ENCODE data around the gene MAML1. TPM values are rescaled to one million over a fixed set of nuclear protein-coding genes. Genes with fewer than 3 reads are reported as not detected.

Gene MAML1
- total RNA-seq, 2 donors from 2014 or later = 26.9 to 28.0 TPM

- H3K36me3 Mint-ChIP-seq (ENCODE audit: insufficient read depth in 2 of 2) = peaks cover 5 to 22% of the 10 kb centered on the region in 2 donors
- peak overlapping the region; percentile 29 for H3K27ac Mint-ChIP-seq
- no peaks in the 10 kb centered on the region for H3K9me3 Mint-ChIP-seq
- DNase-seq (no peak), ATAC-seq (replicated peaks in 1 of 2) (no peak)
- no peak overlapping the region for H3K4me3 Mint-ChIP-seq
- peaks cover 66% of the 10 kb centered on the region for H3K4me1 Mint-ChIP-seq (ENCODE audit: low read depth)
- H3K27me3 Mint-ChIP-seq (ENCODE audit: low read depth) = no peaks in the 10 kb centered on the region
Observed at GRCh38 chr5:179766021-179766725, 33.6 kb downstream of the MAML1 start.

- Mint-ChIP-seq H3K27me3 (ENCODE audit: low read depth) (no peaks in the 10 kb centered on the region), H3K27ac (no peak overlapping the region), H3K9me3 (no peaks in the 10 kb centered on the region), H3K4me3 (no peak overlapping the region), H3K4me1 (ENCODE audit: low read depth) (peaks cover 60% of the 10 kb centered on the region), H3K36me3 (ENCODE audit: insufficient read depth in 2 of 2) (peaks cover 5 to 22% of the 10 kb centered on the region in 2 donors)
- no peak for DNase-seq
- no peak for ATAC-seq (replicated peaks in 1 of 2)
Observed at GRCh38 chr5:179766726-179767455, 34.3 kb downstream of the MAML1 start.

- Mint-ChIP-seq H3K4me1 (ENCODE audit: low read depth) (peaks cover 53% of the 10 kb centered on the region), H3K27ac (no peak overlapping the region), H3K4me3 (no peak overlapping the region), H3K27me3 (ENCODE audit: low read depth) (no peaks in the 10 kb centered on the region), H3K36me3 (ENCODE audit: insufficient read depth in 2 of 2) (peaks cover 5 to 22% of the 10 kb centered on the region in 2 donors), H3K9me3 (no peaks in the 10 kb centered on the region)
- DNase-seq (no peak), ATAC-seq (replicated peaks in 1 of 2) (no peak)
Observed at GRCh38 chr5:179767496-179768100, 35.0 kb downstream of the MAML1 start.

- DNase-seq = peak in 1 of 2 donors; percentile 26
- Mint-ChIP-seq H3K4me1 (ENCODE audit: low read depth) (peaks cover 43% of the 10 kb centered on the region), H3K9me3 (no peaks in the 10 kb centered on the region), H3K4me3 (peak overlapping the region in 1 of 2 donors; percentile 1), H3K27ac (peak overlapping the region; percentile 22), H3K36me3 (ENCODE audit: insufficient read depth in 2 of 2) (peaks cover 5 to 27% of the 10 kb centered on the region in 2 donors), H3K27me3 (ENCODE audit: low read depth) (no peaks in the 10 kb centered on the region)
- peak; percentile 87 to 89 for ATAC-seq (replicated peaks in 1 of 2)
Observed at GRCh38 chr5:179768326-179769085, 35.9 kb downstream of the MAML1 start.

GRCh38 chr5:179769271-179769670 lies 36.6 kb downstream of the MAML1 start:
- ATAC-seq (replicated peaks in 1 of 2) (no peak), DNase-seq (no peak)
- H3K4me1 Mint-ChIP-seq (ENCODE audit: low read depth) = peaks cover 40% of the 10 kb centered on the region
- peaks cover 5 to 32% of the 10 kb centered on the region in 2 donors for H3K36me3 Mint-ChIP-seq (ENCODE audit: insufficient read depth in 2 of 2)
- no peaks in the 10 kb centered on the region for H3K9me3 Mint-ChIP-seq
- H3K27me3 Mint-ChIP-seq (ENCODE audit: low read depth) = no peaks in the 10 kb centered on the region
- no peak overlapping the region for H3K27ac Mint-ChIP-seq
- no peak overlapping the region for H3K4me3 Mint-ChIP-seq

GRCh38 chr5:179769796-179770195 lies 37.2 kb downstream of the MAML1 start:
- H3K4me1 Mint-ChIP-seq (ENCODE audit: low read depth) = peaks cover 36% of the 10 kb centered on the region
- peaks cover 5 to 35% of the 10 kb centered on the region in 2 donors for H3K36me3 Mint-ChIP-seq (ENCODE audit: insufficient read depth in 2 of 2)
- H3K27me3 Mint-ChIP-seq (ENCODE audit: low read depth) = no peaks in the 10 kb centered on the region
- no peaks in the 10 kb centered on the region for H3K9me3 Mint-ChIP-seq
- no peak overlapping the region for H3K27ac Mint-ChIP-seq
- no peak overlapping the region for H3K4me3 Mint-ChIP-seq
- ATAC-seq (replicated peaks in 1 of 2) (no peak), DNase-seq (no peak)

GRCh38 chr5:179771311-179771895 lies 38.8 kb downstream of the MAML1 start:
- no peak overlapping the region for H3K27ac Mint-ChIP-seq
- H3K4me1 Mint-ChIP-seq (ENCODE audit: low read depth) = peaks cover 20% of the 10 kb centered on the region
- no peaks in the 10 kb centered on the region for H3K9me3 Mint-ChIP-seq
- ATAC-seq (replicated peaks in 1 of 2) (no peak), DNase-seq (no peak)
- peaks cover 5 to 28% of the 10 kb centered on the region in 2 donors for H3K36me3 Mint-ChIP-seq (ENCODE audit: insufficient read depth in 2 of 2)
- no peaks in the 10 kb centered on the region for H3K27me3 Mint-ChIP-seq (ENCODE audit: low read depth)
- H3K4me3 Mint-ChIP-seq = no peak overlapping the region

GRCh38 chr5:179772351-179772750 lies 39.7 kb downstream of the MAML1 start:
- DNase-seq (no peak), ATAC-seq (replicated peaks in 1 of 2) (no peak)
- H3K9me3 Mint-ChIP-seq = no peaks in the 10 kb centered on the region
- no peak overlapping the region for H3K27ac Mint-ChIP-seq
- no peak overlapping the region for H3K4me3 Mint-ChIP-seq
- H3K4me1 Mint-ChIP-seq (ENCODE audit: low read depth) = peaks cover 19% of the 10 kb centered on the region
- H3K27me3 Mint-ChIP-seq (ENCODE audit: low read depth) = no peaks in the 10 kb centered on the region
- H3K36me3 Mint-ChIP-seq (ENCODE audit: insufficient read depth in 2 of 2) = peaks cover 5 to 31% of the 10 kb centered on the region in 2 donors

- DNase-seq (no peak), ATAC-seq (replicated peaks in 1 of 2) (no peak)
- Mint-ChIP-seq H3K27ac (no peak overlapping the region), H3K27me3 (ENCODE audit: low read depth) (no peaks in the 10 kb centered on the region), H3K36me3 (ENCODE audit: insufficient read depth in 2 of 2) (peaks cover 10 to 37% of the 10 kb centered on the region in 2 donors), H3K4me3 (no peak overlapping the region), H3K9me3 (no peaks in the 10 kb centered on the region), H3K4me1 (ENCODE audit: low read depth) (peaks cover 7% of the 10 kb centered on the region)
Observed at GRCh38 chr5:179773686-179774040, 41.0 kb downstream of the MAML1 start.

- no peak overlapping the region for H3K4me3 Mint-ChIP-seq
- H3K36me3 Mint-ChIP-seq (ENCODE audit: insufficient read depth in 2 of 2) = peaks cover 8 to 30% of the 10 kb centered on the region in 2 donors
- H3K27me3 Mint-ChIP-seq (ENCODE audit: low read depth) = no peaks in the 10 kb centered on the region
- no peak for DNase-seq
- no peak for ATAC-seq (replicated peaks in 1 of 2)
- H3K4me1 Mint-ChIP-seq (ENCODE audit: low read depth) = no peaks in the 10 kb centered on the region
- H3K9me3 Mint-ChIP-seq = no peaks in the 10 kb centered on the region
- no peak overlapping the region for H3K27ac Mint-ChIP-seq
Observed at GRCh38 chr5:179774442-179774841, 41.8 kb downstream of the MAML1 start.

- H3K36me3 Mint-ChIP-seq (ENCODE audit: insufficient read depth in 2 of 2) = peaks cover 5 to 24% of the 10 kb centered on the region in 2 donors
- H3K27me3 Mint-ChIP-seq (ENCODE audit: low read depth) = no peaks in the 10 kb centered on the region
- H3K4me1 Mint-ChIP-seq (ENCODE audit: low read depth) = no peaks in the 10 kb centered on the region
- DNase-seq (no peak), ATAC-seq (replicated peaks in 1 of 2) (no peak)
- H3K27ac Mint-ChIP-seq = no peak overlapping the region
- H3K4me3 Mint-ChIP-seq = no peak overlapping the region
- H3K9me3 Mint-ChIP-seq = no peaks in the 10 kb centered on the region
Observed at GRCh38 chr5:179776411-179776938, 43.9 kb downstream of the MAML1 start.

- peaks cover 5 to 24% of the 10 kb centered on the region in 2 donors for H3K36me3 Mint-ChIP-seq (ENCODE audit: insufficient read depth in 2 of 2)
- H3K9me3 Mint-ChIP-seq = no peaks in the 10 kb centered on the region
- H3K4me1 Mint-ChIP-seq (ENCODE audit: low read depth) = no peaks in the 10 kb centered on the region
- H3K27me3 Mint-ChIP-seq (ENCODE audit: low read depth) = no peaks in the 10 kb centered on the region
- ATAC-seq (replicated peaks in 1 of 2) = no peak
- no peak for DNase-seq
- H3K27ac Mint-ChIP-seq = peak overlapping the region; percentile 49
- H3K4me3 Mint-ChIP-seq = no peak overlapping the region
Observed at GRCh38 chr5:179777456-179777855, 44.8 kb downstream of the MAML1 start.
